GM12878 (cell line): ENCODE results near the gene GPER1. TPM values are rescaled to one million over a fixed set of nuclear protein-coding genes. Genes with fewer than 3 reads are reported as not detected.

Source experiments
- ATAC-seq: fragments of 200-7000 bp; cut with Tn5 transposase; 3 replicates; pipeline ENCODE4 v1.9.1; 2020; ENCODE audit warnings: mild to moderate bottlenecking, moderate library complexity
- BruUV-seq: library from RNA; stranded (reverse); fragments of 400-500 nt; replicated peaks from 2 replicates; lab custom pipeline; 2021; lab: Mats Ljungman, UMichigan
- CTCF ChIA-PET: fragments of 300-600 bp; sonication (Branson Sonifier 250); formaldehyde crosslinking; extraction: SDS; loops from one replicate; lab custom pipeline; 2021; ENCODE audit warnings: inconsistent platforms; lab: Yijun Ruan, JAX
- POLR2A ChIA-PET: fragments of 350-600 bp; formaldehyde crosslinking; extraction: SDS; loops from one replicate; lab custom pipeline; 2021; ENCODE audit warnings: inconsistent platforms; lab: Charles Lee
- RAD21 ChIA-PET: fragments of 300-600 bp; sonication (Branson Sonifier 250); formaldehyde crosslinking; loops from one replicate; lab custom pipeline; 2023; ENCODE audit warnings: antibody characterized with exemption; ENCODE audit not compliant: unreplicated experiment; lab: Charles Lee
- SMC1A ChIA-PET: fragments of 300-600 bp; sonication (Branson Sonifier 250); formaldehyde crosslinking; loops from one replicate; lab custom pipeline; 2023; ENCODE audit not compliant: unreplicated experiment, uncharacterized antibody; lab: Charles Lee
- DNase-seq: peaks from one replicate; pipeline ENCODE4 v3.0.0-alpha.2; 2011; ENCODE audit warnings: low read depth, low spot score
- FAIRE-seq: peaks from 3 replicates; lab custom pipeline; 2011; peaks lifted over from hg19 to GRCh38; lab: Jason Lieb, UNC
- H2AFZ ChIP-seq: 2 replicates; pipeline ENCODE4 v1.6.0; 2011; ENCODE audit warnings: low read depth, low read length, control low read depth; ENCODE audit not compliant: control insufficient read depth
- H3K27ac ChIP-seq: 2 replicates; pipeline ENCODE4 v1.5.1; 2011; ENCODE audit warnings: control low read depth; ENCODE audit not compliant: control insufficient read depth, insufficient read depth
- H3K27me3 ChIP-seq, 2 experiments: replicated peaks in 1 of 2; 2 replicates each; pipeline versions ENCODE4 v1.6.0 to v1.6.1; 2011; ENCODE audit warnings: low read length in 1 of 2; ENCODE audit not compliant: control insufficient read depth in 2 of 2, insufficient read depth in 2 of 2
- H3K36me3 ChIP-seq, 2 experiments: 2 replicates each; pipeline ENCODE4 v1.5.1; 2011; ENCODE audit warnings: low read length in 1 of 2; ENCODE audit not compliant: control insufficient read depth in 2 of 2, insufficient read depth in 2 of 2
- H3K4me1 ChIP-seq: 2 replicates; pipeline ENCODE4 v1.6.1; 2011; ENCODE audit warnings: mild to moderate bottlenecking, low read length, moderate library complexity, mixed read lengths; ENCODE audit not compliant: control insufficient read depth, insufficient read depth
- H3K4me2 ChIP-seq: 2 replicates; pipeline ENCODE4 v1.6.0; 2011; ENCODE audit warnings: control low read depth; ENCODE audit not compliant: control insufficient read depth, insufficient read depth
- H3K4me3 ChIP-seq: fragments of 200-600 bp; sonication (generic); 2 replicates; pipeline ENCODE4 v1.5.1; 2016
- H3K79me2 ChIP-seq: 2 replicates; pipeline ENCODE4 v1.6.0; 2011; ENCODE audit warnings: low read length; ENCODE audit not compliant: control insufficient read depth, insufficient read depth
- H3K9ac ChIP-seq: 2 replicates; pipeline ENCODE4 v1.8.0; 2011; ENCODE audit warnings: low read length, control low read depth, mixed read lengths; ENCODE audit not compliant: control insufficient read depth, insufficient read depth
- H3K9me3 ChIP-seq: replicated peaks from 3 replicates; pipeline ENCODE4 v1.5.1; 2011; ENCODE audit warnings: mild to moderate bottlenecking, low read length; ENCODE audit not compliant: control insufficient read depth, insufficient read depth
- H4K20me1 ChIP-seq: 2 replicates; pipeline ENCODE4 v1.6.0; 2011; ENCODE audit not compliant: control insufficient read depth, insufficient read depth
- ESRRA ChIP-seq: IDR thresholded peaks from 2 replicates; pipeline ENCODE4 v1.6.1; 2012; ENCODE audit warnings: mild to moderate bottlenecking, low read length, improper control_type of control experiment
- IRF4 ChIP-seq: IDR thresholded peaks from 2 replicates; pipeline ENCODE4 v1.6.1; 2011; ENCODE audit warnings: low read depth, low read length
- MEF2B ChIP-seq: fragments of 450-650 bp; IDR thresholded peaks from 2 replicates; pipeline ENCODE4 v1.6.1; 2018; ENCODE audit warnings: mild to moderate bottlenecking, moderate library complexity; ENCODE audit not compliant: partially characterized antibody, poor library complexity, severe bottlenecking
- RBBP5 ChIP-seq: fragments of 200-600 bp; sonication (generic); conservative IDR thresholded peaks from 2 replicates; pipeline ENCODE4 v1.6.1; 2016
- WGBS: methylation state at CpG from one replicate; pipeline ENCODE4 v1.1.6; 2016; ENCODE audit warnings: low lambda C conversion rate; ENCODE audit not compliant: insufficient replicate concordance, insufficient coverage; ENCODE audit errors: missing lambda C conversion rate; 5-methylcytosine and 5-hydroxymethylcytosine counted together
- in situ Hi-C: fragments of 300-500 bp; cut with MboI; formaldehyde crosslinking; loops from 9 replicates; pipeline ENCODE4 v1.14.3; 2018; ENCODE audit warnings: mixed read lengths
- intact Hi-C: fragments of 100-400 bp; cut with micrococcal nuclease; formaldehyde crosslinking; loops from one replicate; pipeline ENCODE4 v1.14.2; 2022; ENCODE audit not compliant: unreplicated experiment
- polyA plus RNA-seq, 11 experiments: library from polyadenylated mRNA; depleted of rRNA in 4 of 11; unstranded in 6 of 11; stranded (reverse) in 5 of 11; fragments of >200 nt; fragmentation: Nextera tagmentation in 4 of 11; fragmentation: Illumina TruSeq in 1 of 11; extraction: Ambion mirVana in 4 of 11; extraction: Trizol in 1 of 11; gene quantifications; 1 replicate in 1 of 11; 2 replicates in 10 of 11; pipeline versions ENCODE4 v1.2.1 to v1.2.3, GENCODE V29; 2011 to 2016; ENCODE audit warnings: inconsistent platforms in 2 of 11, missing spikeins in 2 of 11, low read depth in 1 of 11
- total RNA-seq, 4 experiments: library from RNA; depleted of rRNA in 3 of 4; stranded (reverse); fragments of >200 nt in 3 of 4; fragmentation: Illumina TruSeq in 1 of 4; extraction: Trizol in 1 of 4; gene quantifications; 2 replicates each; pipeline versions ENCODE4 v1.2.1 to v1.2.3, GENCODE V29; 2013 to 2021
- TF ChIP-seq, protein P1 (sequence below): fragments of 450-650 bp; formaldehyde crosslinking; IDR thresholded peaks from 2 replicates; pipeline ENCODE4 v1.4.0; 2020; ENCODE audit warnings: mild to moderate bottlenecking, moderate library complexity
- TF ChIP-seq, protein P2 (sequence below): IDR thresholded peaks from 2 replicates; pipeline ENCODE4 v1.6.1; 2012; ENCODE audit warnings: low read depth, low read length, improper control_type of control experiment
- TF ChIP-seq, protein P3 (sequence below): fragments of 450-650 bp; IDR thresholded peaks from 2 replicates; pipeline ENCODE4 v1.6.1; 2018; ENCODE audit warnings: mild to moderate bottlenecking, low read depth, moderate library complexity; ENCODE audit not compliant: partially characterized antibody

GPER1 gene
- total and polyA plus RNA-seq, 10 of the 15 experiments (the other 5 are each of a cell fraction or from before 2014, with no cell fraction given), result 0.03 to 6.5 (median 2.6) TPM

DNA sequence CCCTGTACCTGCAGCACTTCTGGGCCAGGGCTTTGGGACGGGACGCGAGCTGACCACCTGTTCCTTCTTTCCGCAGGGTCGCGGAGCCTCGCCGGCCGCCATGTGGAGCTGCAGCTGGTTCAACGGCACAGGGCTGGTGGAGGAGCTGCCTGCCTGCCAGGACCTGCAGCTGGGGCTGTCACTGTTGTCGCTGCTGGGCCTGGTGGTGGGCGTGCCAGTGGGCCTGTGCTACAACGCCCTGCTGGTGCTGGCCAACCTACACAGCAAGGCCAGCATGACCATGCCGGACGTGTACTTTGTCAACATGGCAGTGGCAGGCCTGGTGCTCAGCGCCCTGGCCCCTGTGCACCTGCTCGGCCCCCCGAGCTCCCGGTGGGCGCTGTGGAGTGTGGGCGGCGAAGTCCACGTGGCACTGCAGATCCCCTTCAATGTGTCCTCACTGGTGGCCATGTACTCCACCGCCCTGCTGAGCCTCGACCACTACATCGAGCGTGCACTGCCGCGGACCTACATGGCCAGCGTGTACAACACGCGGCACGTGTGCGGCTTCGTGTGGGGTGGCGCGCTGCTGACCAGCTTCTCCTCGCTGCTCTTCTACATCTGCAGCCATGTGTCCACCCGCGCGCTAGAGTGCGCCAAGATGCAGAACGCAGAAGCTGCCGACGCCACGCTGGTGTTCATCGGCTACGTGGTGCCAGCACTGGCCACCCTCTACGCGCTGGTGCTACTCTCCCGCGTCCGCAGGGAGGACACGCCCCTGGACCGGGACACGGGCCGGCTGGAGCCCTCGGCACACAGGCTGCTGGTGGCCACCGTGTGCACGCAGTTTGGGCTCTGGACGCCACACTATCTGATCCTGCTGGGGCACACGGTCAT lies 30.3 kb upstream of the GPER1 start:
- H3K36me3 ChIP-seq, result peaks cover 4 to 5% of the 10 kb centered on the region in 2 experiments; a peak in 3 of 4 replicates
- no peaks in the 10 kb centered on the region for H3K27me3 ChIP-seq
- H3K27ac ChIP-seq, result no peak overlapping the region
- no peak for ATAC-seq
- CTCF ChIA-PET, result interaction anchor here (1.6 to 2.9 kb wide), 2 partner anchors 8 to 65 kb away, joined by 6 to 7 read pairs; no protein-coding TSS in a partner anchor
- TF ChIP-seq, protein P1, sequence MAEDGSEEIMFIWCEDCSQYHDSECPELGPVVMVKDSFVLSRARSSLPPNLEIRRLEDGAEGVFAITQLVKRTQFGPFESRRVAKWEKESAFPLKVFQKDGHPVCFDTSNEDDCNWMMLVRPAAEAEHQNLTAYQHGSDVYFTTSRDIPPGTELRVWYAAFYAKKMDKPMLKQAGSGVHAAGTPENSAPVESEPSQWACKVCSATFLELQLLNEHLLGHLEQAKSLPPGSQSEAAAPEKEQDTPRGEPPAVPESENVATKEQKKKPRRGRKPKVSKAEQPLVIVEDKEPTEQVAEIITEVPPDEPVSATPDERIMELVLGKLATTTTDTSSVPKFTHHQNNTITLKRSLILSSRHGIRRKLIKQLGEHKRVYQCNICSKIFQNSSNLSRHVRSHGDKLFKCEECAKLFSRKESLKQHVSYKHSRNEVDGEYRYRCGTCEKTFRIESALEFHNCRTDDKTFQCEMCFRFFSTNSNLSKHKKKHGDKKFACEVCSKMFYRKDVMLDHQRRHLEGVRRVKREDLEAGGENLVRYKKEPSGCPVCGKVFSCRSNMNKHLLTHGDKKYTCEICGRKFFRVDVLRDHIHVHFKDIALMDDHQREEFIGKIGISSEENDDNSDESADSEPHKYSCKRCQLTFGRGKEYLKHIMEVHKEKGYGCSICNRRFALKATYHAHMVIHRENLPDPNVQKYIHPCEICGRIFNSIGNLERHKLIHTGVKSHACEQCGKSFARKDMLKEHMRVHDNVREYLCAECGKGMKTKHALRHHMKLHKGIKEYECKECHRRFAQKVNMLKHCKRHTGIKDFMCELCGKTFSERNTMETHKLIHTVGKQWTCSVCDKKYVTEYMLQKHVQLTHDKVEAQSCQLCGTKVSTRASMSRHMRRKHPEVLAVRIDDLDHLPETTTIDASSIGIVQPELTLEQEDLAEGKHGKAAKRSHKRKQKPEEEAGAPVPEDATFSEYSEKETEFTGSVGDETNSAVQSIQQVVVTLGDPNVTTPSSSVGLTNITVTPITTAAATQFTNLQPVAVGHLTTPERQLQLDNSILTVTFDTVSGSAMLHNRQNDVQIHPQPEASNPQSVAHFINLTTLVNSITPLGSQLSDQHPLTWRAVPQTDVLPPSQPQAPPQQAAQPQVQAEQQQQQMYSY, result no peak
- no peak for TF ChIP-seq IRF4
- TF ChIP-seq, protein P2, sequence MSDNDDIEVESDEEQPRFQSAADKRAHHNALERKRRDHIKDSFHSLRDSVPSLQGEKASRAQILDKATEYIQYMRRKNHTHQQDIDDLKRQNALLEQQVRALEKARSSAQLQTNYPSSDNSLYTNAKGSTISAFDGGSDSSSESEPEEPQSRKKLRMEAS, result no peak
- no peak for TF ChIP-seq MEF2B
- no peak for TF ChIP-seq ESRRA
- no peak for TF ChIP-seq RBBP5
- TF ChIP-seq, protein P3, sequence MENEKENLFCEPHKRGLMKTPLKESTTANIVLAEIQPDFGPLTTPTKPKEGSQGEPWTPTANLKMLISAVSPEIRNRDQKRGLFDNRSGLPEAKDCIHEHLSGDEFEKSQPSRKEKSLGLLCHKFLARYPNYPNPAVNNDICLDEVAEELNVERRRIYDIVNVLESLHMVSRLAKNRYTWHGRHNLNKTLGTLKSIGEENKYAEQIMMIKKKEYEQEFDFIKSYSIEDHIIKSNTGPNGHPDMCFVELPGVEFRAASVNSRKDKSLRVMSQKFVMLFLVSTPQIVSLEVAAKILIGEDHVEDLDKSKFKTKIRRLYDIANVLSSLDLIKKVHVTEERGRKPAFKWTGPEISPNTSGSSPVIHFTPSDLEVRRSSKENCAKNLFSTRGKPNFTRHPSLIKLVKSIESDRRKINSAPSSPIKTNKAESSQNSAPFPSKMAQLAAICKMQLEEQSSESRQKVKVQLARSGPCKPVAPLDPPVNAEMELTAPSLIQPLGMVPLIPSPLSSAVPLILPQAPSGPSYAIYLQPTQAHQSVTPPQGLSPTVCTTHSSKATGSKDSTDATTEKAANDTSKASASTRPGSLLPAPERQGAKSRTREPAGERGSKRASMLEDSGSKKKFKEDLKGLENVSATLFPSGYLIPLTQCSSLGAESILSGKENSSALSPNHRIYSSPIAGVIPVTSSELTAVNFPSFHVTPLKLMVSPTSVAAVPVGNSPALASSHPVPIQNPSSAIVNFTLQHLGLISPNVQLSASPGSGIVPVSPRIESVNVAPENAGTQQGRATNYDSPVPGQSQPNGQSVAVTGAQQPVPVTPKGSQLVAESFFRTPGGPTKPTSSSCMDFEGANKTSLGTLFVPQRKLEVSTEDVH, result no peak
- no peak for DNase-seq
- peaks cover 26% of the 10 kb centered on the region for H3K4me1 ChIP-seq
- no TSS peak for BruUV-seq
- POLR2A ChIA-PET, result interaction anchor here (1.6 kb wide), 1 partner anchor 13 kb away, joined by 8 read pairs; the partner anchor contains the start of gene GPR146
- H3K4me3 ChIP-seq, result no peak overlapping the region
- intact Hi-C loops, result loop anchor here (1.0 kb wide), 1 partner anchor 11 kb away; no protein-coding TSS in a partner anchor
- in situ Hi-C loops, result no loop called here
- WGBS, result 97% methylated on average over 61 of the region's 62 CpGs
- H3K9ac ChIP-seq, result no peak overlapping the region
- RAD21 ChIA-PET, result interaction anchor here (0.6 kb wide), 1 partner anchor 83 kb away, joined by 3 read pairs; no protein-coding TSS in a partner anchor
- no peaks in the 10 kb centered on the region for H4K20me1 ChIP-seq
- no peak overlapping the region for H2AFZ ChIP-seq
- SMC1A ChIA-PET, result no interaction called here
- H3K79me2 ChIP-seq, result peaks cover 9% of the 10 kb centered on the region
- H3K4me2 ChIP-seq, result no peak overlapping the region
- no peaks in the 10 kb centered on the region; the same call in 2 of the 3 replicates for H3K9me3 ChIP-seq
- FAIRE-seq, result no peak
